ENCODE data around the gene FKBP10. TPM values are rescaled to one million over a fixed set of nuclear protein-coding genes. Genes with fewer than 3 reads are reported as not detected.

FKBP10 gene
- total and polyA plus RNA-seq, 10 of the 15 experiments (the other 5 are each of a cell fraction or from before 2014, with no cell fraction given): 0.02 to 4.7 (median 1.8) TPM

GRCh38 chr17:41810659-41811548 is 1.9 kb upstream of the FKBP10 start:
- peak overlapping the region; percentile 91 for H2AFZ ChIP-seq (ENCODE audit: control insufficient read depth, low read depth, low read length)
- SMC1A ChIA-PET (ENCODE audit: uncharacterized antibody, unreplicated experiment): interaction anchor here (1.1 kb wide), 1 partner anchor 38 kb away, joined by 3 read pairs; no protein-coding TSS in a partner anchor
- no peak overlapping the region for H3K27ac ChIP-seq (ENCODE audit: control insufficient read depth, insufficient read depth)
- H3K4me1 ChIP-seq (ENCODE audit: control insufficient read depth, insufficient read depth, low read length): peaks cover 8% of the 10 kb centered on the region; the same call in 1 of the 2 replicates
- 54% methylated on average over 58 of the region's 58 CpGs for WGBS (ENCODE audit: insufficient coverage, insufficient replicate concordance, low lambda C conversion rate, missing lambda C conversion rate)
- H3K9me3 ChIP-seq (replicated peaks; ENCODE audit: control insufficient read depth, insufficient read depth, low read length): no peaks in the 10 kb centered on the region
- RAD21 ChIA-PET (ENCODE audit: unreplicated experiment): interaction anchor here (0.8 to 1.7 kb wide), 4 partner anchors 24 to 53 kb away, joined by 3 to 5 read pairs (median 4); partner anchors contain the start of gene JUP
- no peak for TF ChIP-seq ZNF217 (IDR thresholded peaks at IDR 0.05)
- peak; percentile 39; the same call in 1 of the 2 replicates for TF ChIP-seq TCF12 (IDR thresholded peaks at IDR 0.05; ENCODE audit: low read depth, low read length)
- in situ Hi-C loops (cut with MboI) (no loop called here), intact Hi-C loops (cut with micrococcal nuclease; ENCODE audit: unreplicated experiment) (no loop called here)
- CTCF ChIA-PET: interaction anchor here (0.8 to 2.5 kb wide), 12 partner anchors 10 to 155 kb away, joined by 3 to 15 read pairs (median 4); partner anchors contain the start of genes KLHL10 and ODAD4
- peak overlapping the region; percentile 37; the same call in 1 of the 2 replicates for H3K4me3 ChIP-seq
- no peaks in the 10 kb centered on the region for H3K79me2 ChIP-seq (ENCODE audit: control insufficient read depth, insufficient read depth, low read length)
- H3K9ac ChIP-seq (ENCODE audit: control insufficient read depth, insufficient read depth, low read length): no peak overlapping the region
- POLR2A ChIA-PET: interaction anchor here (0.6 kb wide), 2 partner anchors 40 to 351 kb away, joined by 4 to 5 read pairs; no protein-coding TSS in a partner anchor
- no peak for DNase-seq (ENCODE audit: low read depth, low spot score)
- ATAC-seq: no peak; the same call in 2 of the 3 replicates
- H4K20me1 ChIP-seq (ENCODE audit: control insufficient read depth, insufficient read depth): no peaks in the 10 kb centered on the region; the same call in 1 of the 2 replicates
- peaks cover 0 to 7% of the 10 kb centered on the region in 2 experiments; a peak in 3 of 4 replicates for H3K27me3 ChIP-seq (replicated peaks in 1 of 2; ENCODE audit: control insufficient read depth in 2 of 2, insufficient read depth in 2 of 2, low read length in 1 of 2)
- H3K36me3 ChIP-seq (ENCODE audit: control insufficient read depth in 2 of 2, insufficient read depth in 2 of 2, low read length in 1 of 2): no peaks in the 10 kb centered on the region
- BruUV-seq (replicated peaks): no TSS peak
- no peak for FAIRE-seq
- H3K4me2 ChIP-seq (ENCODE audit: control insufficient read depth, insufficient read depth): peak overlapping the region; percentile 95

All from GM12878 (cell line).